H1 (cell line): ENCODE results near the gene PSMB5. TPM values are rescaled to one million over a fixed set of nuclear protein-coding genes. Genes with fewer than 3 reads are reported as not detected.

Experiments
- BRCA1 ChIP-seq: IDR thresholded peaks from 2 replicates; pipeline ENCODE4 v1.6.1; 2012; ENCODE audit warnings: low read depth, low read length, improper control_type of control experiment
- FOSL1 ChIP-seq: IDR thresholded peaks from 2 replicates; pipeline ENCODE4 v1.6.1; 2011; ENCODE audit warnings: mild to moderate bottlenecking, low read depth, low read length, moderate library complexity; ENCODE audit not compliant: insufficient read depth
- GABPA ChIP-seq: IDR thresholded peaks from 2 replicates; pipeline ENCODE4 v1.6.1; 2011; ENCODE audit warnings: mild to moderate bottlenecking, low read length, moderate library complexity, borderline replicate concordance; ENCODE audit not compliant: insufficient read depth
- KDM4A ChIP-seq: IDR thresholded peaks from one replicate; pipeline ENCODE4 v1.7.1; 2012; ENCODE audit warnings: low read depth, mild to moderate bottlenecking, moderate library complexity, low read length, inconsistent platforms; ENCODE audit not compliant: severe bottlenecking
- SUZ12 ChIP-seq: fragments of 200-600 bp; sonication (generic); IDR thresholded peaks from 2 replicates; pipeline ENCODE4 v1.6.1; 2012; ENCODE audit warnings: mild to moderate bottlenecking, inconsistent platforms, low read length, moderate library complexity, mixed read lengths
- TAF7 ChIP-seq: optimal IDR thresholded peaks from 2 replicates; pipeline ENCODE3; 2011; ENCODE audit warnings: low read depth, mild to moderate bottlenecking, inconsistent platforms, low read length, moderate library complexity, borderline replicate concordance
- TEAD4 ChIP-seq: IDR thresholded peaks from 2 replicates; pipeline ENCODE4 v1.6.1; 2012; ENCODE audit warnings: low read depth, low read length, inconsistent platforms, mixed read lengths
- polyA plus RNA-seq, 7 experiments: library from polyadenylated mRNA; depleted of rRNA in 3 of 7; stranded (reverse) in 5 of 7; unstranded in 2 of 7; fragments of >200 nt in 5 of 7; fragments of 200-250 nt in 2 of 7; gene quantifications; 1 replicate in 5 of 7; 2 replicates in 1 of 7; 4 replicates in 1 of 7; pipeline versions ENCODE4 v1.2.1 to v1.2.3, GENCODE V29; 2011 to 2013; ENCODE audit warnings: missing spikeins in 2 of 7, mixed read lengths in 2 of 7
- total RNA-seq: library from RNA; stranded (reverse); fragmentation: NEBNext Ultra II Directional; extraction: Animal tissue kit (Norgen Biotek cat#: 25700); gene quantifications from 2 replicates; pipeline ENCODE4 v1.2.1, GENCODE V29; 2021

PSMB5 gene
- total and polyA plus RNA-seq, 2 of the 8 experiments (the other 6 are each of a cell fraction or from before 2014, with no cell fraction given): 254 to 510 TPM

GRCh38 chr14:23056956-23057756 lies 22.5 kb upstream of the PSMB5 start, which contains the start of gene CDH24 (continued):
- TF ChIP-seq BRCA1 (no peak), SUZ12 (no peak), GABPA (no peak), TEAD4 (no peak), TAF7 (peak; percentile 11), KDM4A (peak; percentile 37), FOSL1 (no peak)
